Measurements from ENCODE around the gene IL36RN. TPM values are rescaled to one million over a fixed set of nuclear protein-coding genes. Genes with fewer than 3 reads are reported as not detected.
"Not testable (repeated sequence)": the region's sequence is repeated elsewhere in the genome, so short reads cannot be mapped to it uniquely, and the experiment has no call there.

Gene IL36RN
- total and polyA plus RNA-seq, 2 of the 13 experiments (the other 11 are each of a cell fraction or from before 2014, with no cell fraction given): not detected

- BruUV-seq (replicated peaks); FAIRE-seq; H3K9me3 ChIP-seq (ENCODE audit: low read length); H3K79me2 ChIP-seq (ENCODE audit: insufficient read depth, low read length); H3K36me3 ChIP-seq (replicated peaks in 1 of 2; ENCODE audit: control insufficient read depth in 1 of 2, insufficient read depth in 2 of 2, low read length in 2 of 2); H4K20me1 ChIP-seq (ENCODE audit: insufficient read depth, low read length); H3K4me1 ChIP-seq (ENCODE audit: insufficient read depth, low read length); CTCF ChIA-PET (ENCODE audit: low intra/inter-chr PET ratio, low total read pairs); intact Hi-C loops (cut with micrococcal nuclease; ENCODE audit: unreplicated experiment); POLR2A ChIA-PET; H3K4me2 ChIP-seq (ENCODE audit: low read depth, low read length); H2AFZ ChIP-seq (ENCODE audit: low read length); H3K27ac ChIP-seq (ENCODE audit: extremely low read length, insufficient read depth, low read length); H3K9ac ChIP-seq (ENCODE audit: insufficient read depth, low read depth, low read length); H3K4me3 ChIP-seq (replicated peaks in 1 of 3; ENCODE audit: insufficient read depth in 1 of 3, low read depth in 2 of 3, low read length in 3 of 3); DNase-seq (ENCODE audit: low spot score); in situ Hi-C loops (cut with HindIII; ENCODE audit: extremely low pct_ligation_motif_present, low pct_unique_long_range_greater_than_20kb); ATAC-seq: not testable (repeated sequence)
- H3K27me3 ChIP-seq (ENCODE audit: control insufficient read depth in 1 of 2, insufficient read depth in 2 of 2, low read length in 2 of 2): peaks cover 0 to 13% of the 10 kb centered on the region in 2 experiments; a peak in 2 of 5 replicates
- WGBS (ENCODE audit: low lambda C conversion rate): 56% methylated on average over 14 of the region's 14 CpGs
- TF ChIP-seq NFE2L2 (IDR thresholded peaks at IDR 0.05; ENCODE audit: low read length): peak; percentile 20; the same call in 1 of the 2 replicates
Measured at GRCh38 chr2:113096306-113096705, 37.3 kb downstream of the IL36RN start.

DNA sequence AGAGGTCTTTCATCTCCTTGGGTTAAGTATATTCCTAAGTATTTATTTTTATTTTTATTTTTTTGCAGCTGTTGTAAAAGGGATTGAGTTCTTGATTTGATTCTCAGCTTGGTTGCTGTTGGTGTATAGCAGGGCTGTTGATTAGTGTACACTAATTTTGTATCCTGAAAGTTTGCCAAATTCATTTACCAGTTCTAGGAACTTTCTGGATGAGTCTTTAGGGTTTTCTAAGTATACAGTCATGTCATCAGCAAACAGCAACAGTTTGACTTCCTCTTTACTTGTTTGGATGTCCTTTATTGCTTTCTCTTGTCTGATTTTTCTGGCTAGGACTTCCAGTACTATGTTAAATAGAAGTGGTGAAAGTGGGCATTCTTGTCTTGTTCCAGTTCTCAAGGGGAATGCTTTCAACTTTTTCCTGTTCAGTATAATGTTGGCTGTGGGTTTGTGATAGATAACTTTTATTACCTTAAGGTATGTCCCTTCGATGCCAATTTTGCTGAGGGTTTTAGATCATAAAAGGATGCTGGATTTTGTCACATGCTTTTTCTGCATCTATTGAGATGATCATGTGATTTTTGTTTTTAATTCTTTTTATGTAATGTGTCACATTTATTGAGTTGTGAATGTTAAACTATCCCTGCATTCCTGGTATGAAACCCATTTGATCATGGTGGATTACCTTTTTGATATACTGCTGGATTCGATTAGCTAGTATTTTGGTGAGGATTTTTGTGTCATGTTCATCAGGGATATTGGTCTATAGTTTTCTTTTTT lies 38.0 kb downstream of the IL36RN start:
- CTCF ChIA-PET (ENCODE audit: low intra/inter-chr PET ratio, low total read pairs); H3K4me3 ChIP-seq (replicated peaks in 1 of 3; ENCODE audit: insufficient read depth in 1 of 3, low read depth in 2 of 3, low read length in 3 of 3); in situ Hi-C loops (cut with HindIII; ENCODE audit: extremely low pct_ligation_motif_present, low pct_unique_long_range_greater_than_20kb); BruUV-seq (replicated peaks); FAIRE-seq; H3K36me3 ChIP-seq (replicated peaks in 1 of 2; ENCODE audit: control insufficient read depth in 1 of 2, insufficient read depth in 2 of 2, low read length in 2 of 2); H2AFZ ChIP-seq (ENCODE audit: low read length); H3K79me2 ChIP-seq (ENCODE audit: insufficient read depth, low read length); H3K4me1 ChIP-seq (ENCODE audit: insufficient read depth, low read length); DNase-seq (ENCODE audit: low spot score); H3K27ac ChIP-seq (ENCODE audit: extremely low read length, insufficient read depth, low read length); H3K4me2 ChIP-seq (ENCODE audit: low read depth, low read length); H3K9ac ChIP-seq (ENCODE audit: insufficient read depth, low read depth, low read length); H4K20me1 ChIP-seq (ENCODE audit: insufficient read depth, low read length); ATAC-seq; intact Hi-C loops (cut with micrococcal nuclease; ENCODE audit: unreplicated experiment); H3K9me3 ChIP-seq (ENCODE audit: low read length): not testable (repeated sequence)
- POLR2A ChIA-PET: interaction anchor here (1.1 kb wide), 1 partner anchor 30 kb away, joined by 4 read pairs; the partner anchor contains the start of gene IL1RN
- TF ChIP-seq, protein P1, sequence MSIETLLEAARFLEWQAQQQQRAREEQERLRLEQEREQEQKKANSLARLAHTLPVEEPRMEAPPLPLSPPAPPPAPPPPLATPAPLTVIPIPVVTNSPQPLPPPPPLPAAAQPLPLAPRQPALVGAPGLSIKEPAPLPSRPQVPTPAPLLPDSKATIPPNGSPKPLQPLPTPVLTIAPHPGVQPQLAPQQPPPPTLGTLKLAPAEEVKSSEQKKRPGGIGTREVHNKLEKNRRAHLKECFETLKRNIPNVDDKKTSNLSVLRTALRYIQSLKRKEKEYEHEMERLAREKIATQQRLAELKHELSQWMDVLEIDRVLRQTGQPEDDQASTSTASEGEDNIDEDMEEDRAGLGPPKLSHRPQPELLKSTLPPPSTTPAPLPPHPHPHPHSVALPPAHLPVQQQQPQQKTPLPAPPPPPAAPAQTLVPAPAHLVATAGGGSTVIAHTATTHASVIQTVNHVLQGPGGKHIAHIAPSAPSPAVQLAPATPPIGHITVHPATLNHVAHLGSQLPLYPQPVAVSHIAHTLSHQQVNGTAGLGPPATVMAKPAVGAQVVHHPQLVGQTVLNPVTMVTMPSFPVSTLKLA (IDR thresholded peaks at IDR 0.05): peak; percentile 56; the same call in 1 of the 2 replicates
- 3% methylated on average over 2 of the region's 2 CpGs for WGBS (ENCODE audit: low lambda C conversion rate)
- peaks cover 0 to 14% of the 10 kb centered on the region in 2 experiments; a peak in 3 of 5 replicates for H3K27me3 ChIP-seq (ENCODE audit: control insufficient read depth in 1 of 2, insufficient read depth in 2 of 2, low read length in 2 of 2)

All from HepG2 (cell line).